GM12878 (cell line): ENCODE results near the gene NRSN2. TPM values are rescaled to one million over a fixed set of nuclear protein-coding genes. Genes with fewer than 3 reads are reported as not detected.

Source experiments
- BCL11A ChIP-seq: IDR thresholded peaks from 2 replicates; pipeline ENCODE4 v1.6.1; 2011; ENCODE audit warnings: low read depth, low read length
- BHLHE40 ChIP-seq, 2 experiments: fragments of 450-650 bp in 1 of 2; IDR thresholded peaks; 2 replicates each; pipeline ENCODE4 v1.6.1; 2011 to 2017; ENCODE audit warnings: low read depth in 2 of 2, borderline replicate concordance in 1 of 2, improper control_type of control experiment in 1 of 2, low read length in 1 of 2, mild to moderate bottlenecking in 1 of 2
- CHD1 ChIP-seq: IDR thresholded peaks from 2 replicates; pipeline ENCODE4 v1.6.1; 2012; ENCODE audit warnings: low read depth, low read length, improper control_type of control experiment
- CREB1 ChIP-seq: IDR thresholded peaks from 2 replicates; pipeline ENCODE4 v1.6.1; 2012; ENCODE audit warnings: low read depth, mild to moderate bottlenecking, inconsistent platforms
- EED ChIP-seq: sonication (generic); IDR thresholded peaks from 2 replicates; pipeline ENCODE4 v1.6.1; 2016; ENCODE audit warnings: antibody characterized with exemption, low read depth
- EGR1 ChIP-seq, 2 experiments: IDR thresholded peaks; 1 replicate in 1 of 2; 2 replicates in 1 of 2; pipeline ENCODE4 v1.6.1; 2011 to 2012; ENCODE audit warnings: low read depth in 2 of 2, low read length in 2 of 2, borderline replicate concordance in 1 of 2, mild to moderate bottlenecking in 1 of 2, moderate library complexity in 1 of 2
- GABPA ChIP-seq: IDR thresholded peaks from 2 replicates; pipeline ENCODE4 v1.6.1; 2014; ENCODE audit warnings: antibody characterized with exemption, low read depth, mild to moderate bottlenecking, inconsistent platforms
- MXI1 ChIP-seq: fragments of 150-350 bp; IDR thresholded peaks from 2 replicates; pipeline ENCODE4 v1.6.1; 2011; ENCODE audit warnings: low read depth, mild to moderate bottlenecking, inconsistent platforms, low read length, improper control_type of control experiment
- NBN ChIP-seq: fragments of 450-650 bp; IDR thresholded peaks from 2 replicates; pipeline ENCODE4 v1.6.1; 2016
- PAX5 ChIP-seq: IDR thresholded peaks from 2 replicates; pipeline ENCODE4 v1.6.1; 2011; ENCODE audit warnings: low read depth, low read length, borderline replicate concordance
- PML ChIP-seq: IDR thresholded peaks from 2 replicates; pipeline ENCODE4 v1.6.1; 2012; ENCODE audit warnings: low read length, inconsistent platforms
- POLR2A ChIP-seq: IDR thresholded peaks from 2 replicates; pipeline ENCODE4 v1.6.1; 2011; ENCODE audit warnings: low read depth, mild to moderate bottlenecking, low read length
- POLR2AphosphoS5 ChIP-seq: IDR thresholded peaks from 2 replicates; pipeline ENCODE4 v1.6.1; 2011; ENCODE audit warnings: mild to moderate bottlenecking, low read length, inconsistent platforms
- POU2F2 ChIP-seq: IDR thresholded peaks from 3 replicates; pipeline ENCODE4 v1.6.1; 2011; ENCODE audit warnings: low read depth, mild to moderate bottlenecking, low read length, borderline replicate concordance
- SPI1 ChIP-seq: IDR thresholded peaks from 2 replicates; pipeline ENCODE4 v1.6.1; 2011; ENCODE audit warnings: low read depth, mild to moderate bottlenecking, low read length, moderate library complexity, borderline replicate concordance; ENCODE audit not compliant: insufficient read depth
- SUPT20H ChIP-seq: IDR thresholded peaks from 2 replicates; pipeline ENCODE4 v1.6.1; 2011; ENCODE audit warnings: low read depth, mild to moderate bottlenecking, low read length, moderate library complexity, borderline replicate concordance; ENCODE audit not compliant: control insufficient read depth
- TAF1 ChIP-seq: IDR thresholded peaks from 2 replicates; pipeline ENCODE4 v1.6.1; 2011; ENCODE audit warnings: mild to moderate bottlenecking, low read depth, low read length, borderline replicate concordance
- TBL1XR1 ChIP-seq: IDR thresholded peaks from 2 replicates; pipeline ENCODE4 v1.6.1; 2012; ENCODE audit warnings: low read depth, low read length, improper control_type of control experiment
- ZNF24 ChIP-seq: fragments of 450-650 bp; IDR thresholded peaks from 2 replicates; pipeline ENCODE4 v1.6.1; 2017; ENCODE audit warnings: antibody characterized with exemption, mild to moderate bottlenecking
- ZNF274 ChIP-seq: IDR thresholded peaks from one replicate; pipeline ENCODE4 v1.8.0; 2011; ENCODE audit not compliant: insufficient read length, insufficient read depth
- ZSCAN29 ChIP-seq: fragments of 450-650 bp; IDR thresholded peaks from 2 replicates; pipeline ENCODE4 v1.6.1; 2017; ENCODE audit warnings: mild to moderate bottlenecking, moderate library complexity
- polyA plus RNA-seq, 11 experiments: library from polyadenylated mRNA; depleted of rRNA in 4 of 11; unstranded in 6 of 11; stranded (reverse) in 5 of 11; fragments of >200 nt; fragmentation: Nextera tagmentation in 4 of 11; fragmentation: Illumina TruSeq in 1 of 11; extraction: Ambion mirVana in 4 of 11; extraction: Trizol in 1 of 11; gene quantifications; 1 replicate in 1 of 11; 2 replicates in 10 of 11; pipeline versions ENCODE4 v1.2.1 to v1.2.3, GENCODE V29; 2011 to 2016; ENCODE audit warnings: inconsistent platforms in 2 of 11, missing spikeins in 2 of 11, low read depth in 1 of 11
- total RNA-seq, 4 experiments: library from RNA; depleted of rRNA in 3 of 4; stranded (reverse); fragments of >200 nt in 3 of 4; fragmentation: Illumina TruSeq in 1 of 4; extraction: Trizol in 1 of 4; gene quantifications; 2 replicates each; pipeline versions ENCODE4 v1.2.1 to v1.2.3, GENCODE V29; 2013 to 2021
- TF ChIP-seq, protein P1 (sequence below): fragments of 450-650 bp; IDR thresholded peaks from 2 replicates; pipeline ENCODE4 v1.6.1; 2016; ENCODE audit warnings: mild to moderate bottlenecking
- TF ChIP-seq, protein P2 (sequence below): fragments of 450-650 bp; IDR thresholded peaks from 2 replicates; pipeline ENCODE4 v1.6.1; 2016; ENCODE audit warnings: mild to moderate bottlenecking, moderate library complexity, borderline replicate concordance
- TF ChIP-seq, protein P3 (sequence below): fragments of 450-650 bp; IDR thresholded peaks from 2 replicates; pipeline ENCODE4 v1.6.1; 2016; ENCODE audit warnings: mild to moderate bottlenecking

NRSN2 gene
- total and polyA plus RNA-seq, 10 of the 15 experiments (the other 5 are each of a cell fraction or from before 2014, with no cell fraction given), result 6.2 to 32.4 (median 13.0) TPM

DNA sequence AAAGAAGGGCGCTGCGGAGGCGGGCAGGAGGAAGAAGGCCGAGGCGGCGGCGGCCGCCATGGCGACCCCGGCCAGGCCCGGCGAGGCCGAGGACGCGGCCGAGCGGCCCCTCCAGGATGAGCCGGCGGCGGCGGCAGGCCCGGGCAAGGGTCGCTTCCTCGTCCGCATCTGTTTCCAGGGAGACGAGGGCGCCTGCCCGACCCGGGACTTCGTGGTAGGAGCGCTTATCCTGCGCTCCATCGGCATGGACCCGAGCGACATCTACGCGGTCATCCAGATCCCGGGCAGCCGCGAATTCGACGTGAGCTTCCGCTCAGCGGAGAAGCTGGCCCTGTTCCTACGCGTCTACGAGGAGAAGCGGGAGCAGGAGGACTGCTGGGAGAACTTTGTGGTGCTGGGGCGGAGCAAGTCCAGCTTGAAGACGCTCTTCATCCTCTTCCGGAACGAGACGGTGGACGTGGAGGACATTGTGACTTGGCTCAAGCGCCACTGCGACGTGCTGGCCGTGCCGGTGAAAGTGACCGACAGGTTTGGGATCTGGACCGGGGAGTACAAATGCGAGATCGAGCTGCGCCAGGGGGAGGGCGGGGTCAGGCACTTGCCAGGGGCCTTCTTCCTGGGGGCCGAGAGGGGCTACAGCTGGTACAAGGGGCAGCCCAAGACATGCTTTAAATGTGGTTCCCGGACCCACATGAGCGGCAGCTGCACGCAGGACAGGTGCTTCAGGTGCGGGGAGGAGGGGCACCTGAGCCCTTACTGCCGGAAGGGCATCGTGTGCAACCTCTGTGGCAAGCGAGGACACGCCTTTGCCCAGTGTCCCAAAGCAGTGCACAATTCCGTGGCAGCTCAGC is 48.8 kb upstream of the NRSN2 start (continued):
- TF ChIP-seq CREB1, result 0 out of 2 replicates have a peak, but pooled peaks have one; percentile 12
- TF ChIP-seq EGR1 (IDR thresholded peaks at IDR 0.05; ENCODE audit: borderline replicate concordance in 1 of 2, low read depth in 2 of 2, low read length in 2 of 2), result peak in 1 of 2 experiments; percentile 24; a peak in 1 of 3 replicates
- TF ChIP-seq POLR2A, result peak; percentile 84
- TF ChIP-seq BCL11A, result no peak
- 0 out of 2 replicates have a peak, but pooled peaks have one; percentile 16 for TF ChIP-seq TBL1XR1
- TF ChIP-seq PML, result no peak
- TF ChIP-seq POU2F2, result 0 out of 3 replicates have a peak, but pooled peaks have one; percentile 25
- TF ChIP-seq, protein P1, sequence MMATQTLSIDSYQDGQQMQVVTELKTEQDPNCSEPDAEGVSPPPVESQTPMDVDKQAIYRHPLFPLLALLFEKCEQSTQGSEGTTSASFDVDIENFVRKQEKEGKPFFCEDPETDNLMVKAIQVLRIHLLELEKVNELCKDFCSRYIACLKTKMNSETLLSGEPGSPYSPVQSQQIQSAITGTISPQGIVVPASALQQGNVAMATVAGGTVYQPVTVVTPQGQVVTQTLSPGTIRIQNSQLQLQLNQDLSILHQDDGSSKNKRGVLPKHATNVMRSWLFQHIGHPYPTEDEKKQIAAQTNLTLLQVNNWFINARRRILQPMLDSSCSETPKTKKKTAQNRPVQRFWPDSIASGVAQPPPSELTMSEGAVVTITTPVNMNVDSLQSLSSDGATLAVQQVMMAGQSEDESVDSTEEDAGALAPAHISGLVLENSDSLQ, result peak; percentile 33; the same call in 1 of the 2 replicates
- TF ChIP-seq CHD1, result no peak
- peak in 1 of 2 experiments; percentile 29; a peak in 1 of 4 replicates for TF ChIP-seq BHLHE40 (IDR thresholded peaks at IDR 0.05; ENCODE audit: borderline replicate concordance in 1 of 2, low read depth in 2 of 2, low read length in 1 of 2)
- peak; percentile 77 for TF ChIP-seq POLR2AphosphoS5
- no peak for TF ChIP-seq SPI1
- TF ChIP-seq, protein P2, sequence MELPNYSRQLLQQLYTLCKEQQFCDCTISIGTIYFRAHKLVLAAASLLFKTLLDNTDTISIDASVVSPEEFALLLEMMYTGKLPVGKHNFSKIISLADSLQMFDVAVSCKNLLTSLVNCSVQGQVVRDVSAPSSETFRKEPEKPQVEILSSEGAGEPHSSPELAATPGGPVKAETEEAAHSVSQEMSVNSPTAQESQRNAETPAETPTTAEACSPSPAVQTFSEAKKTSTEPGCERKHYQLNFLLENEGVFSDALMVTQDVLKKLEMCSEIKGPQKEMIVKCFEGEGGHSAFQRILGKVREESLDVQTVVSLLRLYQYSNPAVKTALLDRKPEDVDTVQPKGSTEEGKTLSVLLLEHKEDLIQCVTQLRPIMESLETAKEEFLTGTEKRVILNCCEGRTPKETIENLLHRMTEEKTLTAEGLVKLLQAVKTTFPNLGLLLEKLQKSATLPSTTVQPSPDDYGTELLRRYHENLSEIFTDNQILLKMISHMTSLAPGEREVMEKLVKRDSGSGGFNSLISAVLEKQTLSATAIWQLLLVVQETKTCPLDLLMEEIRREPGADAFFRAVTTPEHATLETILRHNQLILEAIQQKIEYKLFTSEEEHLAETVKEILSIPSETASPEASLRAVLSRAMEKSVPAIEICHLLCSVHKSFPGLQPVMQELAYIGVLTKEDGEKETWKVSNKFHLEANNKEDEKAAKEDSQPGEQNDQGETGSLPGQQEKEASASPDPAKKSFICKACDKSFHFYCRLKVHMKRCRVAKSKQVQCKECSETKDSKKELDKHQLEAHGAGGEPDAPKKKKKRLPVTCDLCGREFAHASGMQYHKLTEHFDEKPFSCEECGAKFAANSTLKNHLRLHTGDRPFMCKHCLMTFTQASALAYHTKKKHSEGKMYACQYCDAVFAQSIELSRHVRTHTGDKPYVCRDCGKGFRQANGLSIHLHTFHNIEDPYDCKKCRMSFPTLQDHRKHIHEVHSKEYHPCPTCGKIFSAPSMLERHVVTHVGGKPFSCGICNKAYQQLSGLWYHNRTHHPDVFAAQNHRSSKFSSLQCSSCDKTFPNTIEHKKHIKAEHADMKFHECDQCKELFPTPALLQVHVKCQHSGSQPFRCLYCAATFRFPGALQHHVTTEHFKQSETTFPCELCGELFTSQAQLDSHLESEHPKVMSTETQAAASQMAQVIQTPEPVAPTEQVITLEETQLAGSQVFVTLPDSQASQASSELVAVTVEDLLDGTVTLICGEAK, result no peak
- no peak for TF ChIP-seq SUPT20H
- peak; percentile 27; the same call in 1 of the 2 replicates for TF ChIP-seq PAX5
- no peak for TF ChIP-seq ZNF24
- TF ChIP-seq TAF1, result 0 out of 2 replicates have a peak, but pooled peaks have one; percentile 11
- TF ChIP-seq ZSCAN29, result peak; percentile 81
- no peak for TF ChIP-seq ZNF274
- TF ChIP-seq GABPA, result no peak
- TF ChIP-seq, protein P3, sequence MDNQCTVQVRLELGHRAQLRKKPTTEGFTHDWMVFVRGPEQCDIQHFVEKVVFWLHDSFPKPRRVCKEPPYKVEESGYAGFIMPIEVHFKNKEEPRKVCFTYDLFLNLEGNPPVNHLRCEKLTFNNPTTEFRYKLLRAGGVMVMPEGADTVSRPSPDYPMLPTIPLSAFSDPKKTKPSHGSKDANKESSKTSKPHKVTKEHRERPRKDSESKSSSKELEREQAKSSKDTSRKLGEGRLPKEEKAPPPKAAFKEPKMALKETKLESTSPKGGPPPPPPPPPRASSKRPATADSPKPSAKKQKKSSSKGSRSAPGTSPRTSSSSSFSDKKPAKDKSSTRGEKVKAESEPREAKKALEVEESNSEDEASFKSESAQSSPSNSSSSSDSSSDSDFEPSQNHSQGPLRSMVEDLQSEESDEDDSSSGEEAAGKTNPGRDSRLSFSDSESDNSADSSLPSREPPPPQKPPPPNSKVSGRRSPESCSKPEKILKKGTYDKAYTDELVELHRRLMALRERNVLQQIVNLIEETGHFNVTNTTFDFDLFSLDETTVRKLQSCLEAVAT, result peak; percentile 38; the same call in 1 of the 2 replicates
- TF ChIP-seq MXI1, result peak; percentile 44
- TF ChIP-seq EED, result no peak
- TF ChIP-seq NBN, result peak; percentile 26; the same call in 1 of the 2 replicates
